Endometrial microvascular endothelial cells (primary cell): Measurements from ENCODE around the gene ENOX2. TPM values are rescaled to one million over a fixed set of nuclear protein-coding genes. Genes with fewer than 3 reads are reported as not detected.
"Not testable (repeated sequence)": the region's sequence is repeated elsewhere in the genome, so short reads cannot be mapped to it uniquely, and the experiment has no call there.

ENCODE experiments used
- in situ Hi-C: cut with HindIII; loops from 2 replicates; pipeline ENCODE4 v1.10.0; 2017; ENCODE audit warnings: low sequenced_read_pairs, low pct_unique_long_range_greater_than_20kb; ENCODE audit errors: inconsistent ontology term
- total RNA-seq: library from RNA; depleted of rRNA; stranded (reverse); fragments of >200 nt; gene quantifications from one replicate; pipeline ENCODE4 v1.2.3, GENCODE V29; 2015; ENCODE audit errors: inconsistent ontology term

ENOX2 gene, protein sequence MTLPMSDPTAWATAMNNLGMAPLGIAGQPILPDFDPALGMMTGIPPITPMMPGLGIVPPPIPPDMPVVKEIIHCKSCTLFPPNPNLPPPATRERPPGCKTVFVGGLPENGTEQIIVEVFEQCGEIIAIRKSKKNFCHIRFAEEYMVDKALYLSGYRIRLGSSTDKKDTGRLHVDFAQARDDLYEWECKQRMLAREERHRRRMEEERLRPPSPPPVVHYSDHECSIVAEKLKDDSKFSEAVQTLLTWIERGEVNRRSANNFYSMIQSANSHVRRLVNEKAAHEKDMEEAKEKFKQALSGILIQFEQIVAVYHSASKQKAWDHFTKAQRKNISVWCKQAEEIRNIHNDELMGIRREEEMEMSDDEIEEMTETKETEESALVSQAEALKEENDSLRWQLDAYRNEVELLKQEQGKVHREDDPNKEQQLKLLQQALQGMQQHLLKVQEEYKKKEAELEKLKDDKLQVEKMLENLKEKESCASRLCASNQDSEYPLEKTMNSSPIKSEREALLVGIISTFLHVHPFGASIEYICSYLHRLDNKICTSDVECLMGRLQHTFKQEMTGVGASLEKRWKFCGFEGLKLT
- total RNA-seq = 13.8 TPM

DNA sequence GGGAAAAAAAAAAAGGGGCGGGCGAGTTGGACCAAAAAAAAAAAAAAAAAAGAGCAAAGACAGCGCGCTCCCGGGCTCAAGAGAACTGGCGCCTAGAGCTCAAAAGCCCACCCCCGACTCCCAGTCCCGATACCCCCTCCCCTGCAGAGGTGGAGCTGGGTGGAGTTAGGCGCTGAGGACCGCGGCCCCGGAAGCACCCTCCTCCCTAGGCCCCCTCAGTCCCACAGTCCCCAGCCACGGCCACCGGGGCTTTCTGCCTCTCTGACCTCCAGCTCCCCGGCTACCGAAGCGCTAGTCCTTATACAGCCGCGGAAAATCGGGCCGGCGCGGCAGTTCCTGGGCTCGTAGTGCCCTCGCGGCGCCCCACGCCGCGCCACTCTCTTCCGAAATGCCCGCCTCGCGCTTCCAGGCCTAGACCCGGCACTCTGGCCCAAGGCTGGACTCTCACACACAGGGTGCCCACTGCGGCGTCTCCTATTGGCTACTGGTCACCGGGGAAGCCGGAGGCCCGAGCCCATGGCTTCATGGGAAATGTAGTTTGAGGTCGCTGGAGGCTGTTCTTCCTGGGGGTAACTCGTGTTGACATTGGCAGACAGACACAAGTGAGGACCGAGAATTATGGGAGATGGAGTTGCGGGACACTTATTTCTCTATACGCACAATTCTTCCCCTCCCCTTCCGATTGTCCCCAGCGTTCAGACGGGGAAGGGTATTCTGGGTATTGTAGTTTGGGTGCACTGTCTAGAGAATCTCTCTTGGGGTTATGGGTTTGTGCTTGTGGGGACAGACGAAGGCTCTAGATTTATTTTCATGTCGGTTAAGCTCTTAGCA, at the start of gene ENOX2:
ENOX2 (minus strand) TSS at position 427 of the 831 bp plus-strand sequence. CDS start 199,993 bp downstream, outside the sequence.
- in situ Hi-C loops = no loop called here

DNA sequence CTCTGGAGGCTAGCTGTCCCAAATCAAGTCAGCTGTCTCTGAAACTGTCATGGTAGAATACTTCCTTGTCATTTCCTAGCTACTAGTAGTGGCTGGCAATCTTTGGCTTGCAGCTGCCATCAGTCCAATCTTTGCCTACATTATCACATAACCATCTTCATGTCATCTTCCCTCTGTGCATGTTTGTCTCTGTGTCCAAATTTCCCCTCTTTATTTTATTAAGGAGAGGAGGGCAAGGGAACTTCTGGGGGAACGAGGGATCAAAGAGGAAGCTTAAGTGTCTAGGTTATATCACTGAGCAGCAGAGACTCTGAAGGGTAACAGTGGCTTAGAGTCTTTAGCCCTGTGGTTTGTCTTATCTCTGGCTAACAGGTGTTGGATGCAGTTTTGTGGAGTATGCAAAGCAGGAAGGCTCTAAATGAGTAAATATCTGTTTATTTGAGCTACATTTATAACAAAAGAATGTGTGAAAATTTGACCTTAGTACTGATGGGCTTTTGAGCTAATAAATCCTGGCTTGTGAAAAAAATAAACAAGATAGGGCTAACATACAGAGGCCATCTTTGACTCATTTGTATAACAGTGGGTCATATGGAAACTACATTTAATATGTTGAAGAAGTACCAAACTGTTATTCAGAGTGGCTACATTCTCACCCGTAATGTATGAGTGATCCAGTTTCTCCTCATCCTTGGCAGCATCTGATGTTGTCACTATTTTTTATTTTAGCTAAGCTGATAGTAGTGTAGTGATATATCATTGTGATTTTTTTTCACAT, 49.4 kb upstream of the ENOX2 start:
- in situ Hi-C loops = no loop called here

DNA sequence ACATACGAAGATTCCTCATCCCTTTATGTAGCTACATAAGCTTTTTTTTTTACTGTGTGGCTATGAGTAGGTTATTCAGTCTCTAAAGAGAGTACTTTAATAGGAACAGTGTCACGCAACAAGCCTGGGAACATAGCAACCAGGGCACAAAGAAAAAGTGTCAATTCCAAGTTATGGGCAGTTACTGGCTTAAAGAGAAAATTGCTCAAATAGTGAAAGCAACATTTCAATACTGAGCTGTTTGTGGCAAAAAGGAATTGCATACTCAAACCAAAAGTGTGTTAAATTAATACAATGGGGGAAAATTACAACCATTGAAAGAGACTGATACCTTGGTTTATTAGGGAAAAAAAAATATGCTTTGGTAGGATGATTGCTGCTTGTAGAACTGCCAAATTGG, 41.2 kb upstream of the ENOX2 start:
- in situ Hi-C loops = no loop called here

DNA sequence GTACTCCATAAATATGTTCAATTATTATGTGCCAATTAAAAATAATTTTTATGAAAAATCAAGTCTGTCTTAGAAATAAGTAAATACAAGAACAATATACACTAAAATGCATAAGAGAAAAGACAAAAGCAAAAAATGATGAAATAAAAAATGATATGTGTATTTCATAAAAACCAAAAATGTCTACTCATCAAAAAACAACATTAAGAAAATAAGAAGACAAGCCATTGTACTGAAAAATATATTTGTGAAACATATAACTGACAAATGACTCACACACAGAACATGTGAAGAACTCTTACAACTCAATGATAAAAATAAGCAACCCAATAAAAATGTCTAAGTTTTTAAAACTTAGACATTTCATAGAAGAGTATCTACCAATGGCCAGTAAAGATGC, 34.1 kb upstream of the ENOX2 start:
- in situ Hi-C loops = no loop called here

DNA sequence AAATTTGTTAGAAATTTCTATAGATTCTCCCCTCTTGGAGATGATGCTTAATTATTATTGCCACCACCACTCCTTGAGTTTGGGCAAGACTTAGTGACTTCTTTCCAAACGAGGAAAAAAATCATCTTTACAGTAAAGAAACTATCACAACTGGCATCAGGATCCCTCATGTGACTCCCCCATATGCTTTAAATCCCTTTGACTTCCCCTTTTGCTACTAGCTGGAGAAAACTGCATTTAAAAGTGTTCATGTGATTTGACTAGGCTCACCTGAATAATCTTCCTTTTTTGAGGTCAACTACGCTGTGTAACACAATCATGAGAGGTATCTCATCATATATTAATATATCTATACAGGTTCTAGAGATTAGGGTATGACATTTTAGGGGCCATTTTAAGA, 30.3 kb upstream of the ENOX2 start:
- in situ Hi-C loops = no loop called here

DNA sequence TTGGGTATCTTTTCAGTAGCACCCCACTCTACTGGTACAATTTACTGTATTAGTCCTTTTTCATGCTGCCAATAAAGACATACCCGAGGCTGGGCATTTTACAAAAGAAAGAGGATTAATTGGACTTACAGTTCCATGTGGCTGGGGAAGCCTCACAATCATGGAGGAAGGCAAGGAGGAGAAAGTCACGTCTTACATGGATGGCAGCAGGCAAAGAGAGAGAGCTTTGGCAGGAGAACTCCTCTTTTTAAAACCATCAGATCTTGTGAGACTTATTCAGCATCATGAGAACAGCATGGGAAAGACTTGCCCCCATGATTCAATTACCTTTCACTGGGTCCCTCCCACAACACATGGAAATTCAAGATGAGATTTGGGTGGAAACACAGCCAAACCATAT, 17.4 kb upstream of the ENOX2 start:
- in situ Hi-C loops = not testable (repeated sequence)

DNA sequence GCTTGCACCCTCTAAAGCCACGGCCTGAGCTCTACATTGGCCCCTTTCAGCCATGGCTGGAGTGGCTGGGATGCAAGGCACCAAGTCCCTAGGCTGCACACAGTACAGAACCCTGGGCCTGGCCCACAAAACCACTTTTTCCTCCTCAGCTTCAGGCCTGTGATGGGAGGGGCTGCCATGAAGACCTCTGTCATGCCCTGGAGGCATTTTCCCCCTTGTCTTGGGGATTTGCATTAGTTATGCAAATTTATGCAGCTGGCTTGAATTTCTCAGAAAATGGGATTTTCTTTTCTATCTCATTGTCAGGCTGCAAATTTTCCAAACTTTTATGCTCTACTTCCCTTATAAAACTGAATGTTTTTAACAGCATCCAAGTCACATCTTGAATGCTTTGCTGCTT, 16.7 kb upstream of the ENOX2 start:
- in situ Hi-C loops = not testable (repeated sequence)

DNA sequence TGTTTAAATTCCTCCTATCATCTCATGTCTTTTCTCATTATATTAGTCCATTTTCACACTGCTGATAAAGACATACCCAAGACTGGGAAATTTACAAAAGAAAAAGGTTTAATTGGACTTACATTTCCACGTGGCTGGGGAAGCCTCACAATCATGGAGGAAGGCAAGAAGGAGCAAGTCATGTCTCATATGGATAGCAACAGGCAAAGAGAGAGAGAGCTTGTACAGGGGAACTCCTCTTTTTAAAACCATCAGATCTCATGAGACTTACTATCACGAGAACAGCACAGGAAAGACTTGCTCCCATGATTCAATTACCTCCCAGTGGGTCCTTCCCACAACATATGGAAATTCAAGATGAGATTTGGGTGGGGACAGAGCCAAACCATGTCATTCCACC, 15.5 kb upstream of the ENOX2 start:
- in situ Hi-C loops = not testable (repeated sequence)

DNA sequence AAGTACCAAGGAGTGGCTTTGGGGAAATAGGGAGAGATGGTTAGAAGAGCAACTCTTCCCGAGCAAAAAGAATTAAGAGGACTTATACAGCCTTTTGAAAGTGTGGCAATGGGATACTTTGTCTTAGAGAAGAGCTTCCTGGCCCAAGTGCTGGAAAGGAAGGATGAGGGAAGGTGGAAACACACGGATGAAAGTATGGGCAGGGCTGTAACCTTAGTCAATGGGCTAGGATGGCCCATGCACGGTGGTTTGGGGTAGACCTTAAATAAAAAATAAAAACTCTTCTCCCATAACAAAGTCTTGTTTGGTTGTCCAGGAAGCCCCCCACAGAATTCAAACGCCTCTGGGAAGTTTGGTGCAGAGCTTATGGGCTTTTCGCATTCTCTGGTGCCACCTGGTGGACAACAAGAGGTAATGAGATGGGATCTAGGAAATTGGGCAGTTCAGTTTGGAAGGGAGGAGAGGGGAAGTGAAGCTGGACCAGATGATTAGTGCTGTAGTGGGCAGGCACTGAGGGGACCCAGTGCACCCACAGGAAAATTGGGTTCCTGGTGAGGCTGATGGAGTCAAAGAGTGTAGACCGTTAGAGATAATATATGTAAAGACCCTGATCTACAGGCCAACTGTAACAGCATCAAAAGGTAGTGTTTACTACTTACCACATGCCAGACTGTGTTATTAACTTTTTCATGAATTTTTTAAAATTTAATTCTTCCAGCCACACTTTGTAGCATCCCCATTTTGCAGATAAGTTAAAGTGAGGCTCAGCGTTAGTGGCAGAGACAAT, 13.8 kb upstream of the ENOX2 start:
- in situ Hi-C loops = no loop called here

DNA sequence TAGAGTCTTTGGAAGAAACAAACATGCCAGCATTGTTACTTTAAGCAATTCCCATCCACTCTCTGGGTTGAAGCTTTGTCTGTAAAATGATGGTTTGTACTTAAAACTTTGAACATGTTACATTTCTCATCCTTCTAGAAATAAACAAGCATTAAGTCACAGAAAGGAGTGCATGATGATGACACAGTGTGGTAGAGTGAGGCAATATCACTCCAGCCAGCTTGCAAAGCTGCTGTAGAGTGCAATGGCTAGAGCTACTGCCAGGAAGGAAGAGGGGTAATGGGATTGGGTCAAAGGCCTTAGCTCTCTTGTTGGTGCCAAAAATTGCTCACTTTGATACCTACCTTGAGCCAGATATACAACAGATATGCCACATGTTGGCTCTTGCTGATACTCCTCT, 12.3 kb upstream of the ENOX2 start:
- in situ Hi-C loops = no loop called here

DNA sequence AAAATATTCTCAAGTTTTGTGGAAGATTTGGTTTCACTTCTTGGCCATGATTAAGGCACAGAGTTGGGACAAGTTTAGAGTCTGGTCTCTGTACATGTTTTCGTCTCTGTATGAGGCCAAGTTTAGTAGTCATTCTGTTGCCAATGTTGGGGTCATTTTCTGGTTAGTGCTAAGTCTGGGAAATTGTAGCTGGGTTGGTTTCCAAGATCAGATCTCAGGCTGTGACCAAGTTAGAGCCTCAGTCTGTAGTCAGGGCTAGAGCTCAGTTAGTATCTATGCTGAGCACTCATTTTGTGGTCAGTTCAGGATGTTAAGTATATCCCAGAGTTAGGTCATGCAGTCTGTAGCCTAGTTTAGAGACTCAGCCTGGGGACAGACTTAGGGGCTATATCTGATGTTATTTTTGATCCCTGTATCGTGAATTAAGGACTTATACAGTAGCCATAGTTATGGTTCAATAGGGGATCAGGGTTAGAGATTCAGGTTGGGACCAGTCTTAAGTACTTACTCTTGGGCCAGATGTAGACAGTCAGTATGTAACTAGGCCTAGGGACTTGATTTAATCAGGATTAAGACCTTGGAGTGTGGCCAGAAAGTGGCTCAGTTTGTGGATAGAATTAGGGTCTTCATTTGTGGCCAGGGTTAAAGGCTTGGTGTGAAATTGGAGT, 6.6 kb upstream of the ENOX2 start:
- in situ Hi-C loops = no loop called here

DNA sequence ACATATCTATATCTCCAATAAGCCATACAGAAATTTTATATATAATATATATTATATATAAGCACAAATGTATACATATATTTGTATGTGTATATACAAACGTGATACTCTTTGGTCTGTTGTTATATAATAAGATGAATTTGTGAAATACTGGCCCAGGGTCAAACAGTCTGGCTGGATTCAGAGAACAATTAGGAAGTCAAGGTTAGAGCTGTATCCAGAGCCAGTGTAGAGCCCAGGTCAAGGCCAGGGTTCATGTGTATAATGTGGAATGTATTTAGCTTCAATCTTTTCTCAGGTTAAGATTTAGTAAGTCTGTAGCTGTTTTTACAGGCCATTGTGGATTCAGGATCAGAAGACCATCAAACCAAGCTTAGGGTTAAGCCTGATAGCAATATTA, 3.8 kb upstream of the ENOX2 start:
- in situ Hi-C loops = no loop called here

DNA sequence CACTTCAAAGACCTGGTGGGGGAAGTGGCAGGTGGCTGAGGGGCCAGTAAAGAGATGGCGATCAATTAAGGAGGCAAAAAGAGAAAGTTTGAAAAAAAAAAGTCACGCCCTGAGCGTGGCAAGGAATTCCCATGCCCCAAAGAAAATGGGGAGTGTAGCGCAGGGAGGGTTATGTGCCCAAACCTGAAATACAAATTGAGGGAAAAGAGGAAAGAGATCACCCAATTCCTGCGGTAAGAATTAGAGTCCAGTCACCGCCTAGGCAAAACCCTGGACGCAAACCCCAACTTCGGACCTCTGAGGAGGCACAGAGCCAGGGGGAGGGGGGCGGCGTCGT, 595 bp downstream of the ENOX2 start:
- in situ Hi-C loops = no loop called here

DNA sequence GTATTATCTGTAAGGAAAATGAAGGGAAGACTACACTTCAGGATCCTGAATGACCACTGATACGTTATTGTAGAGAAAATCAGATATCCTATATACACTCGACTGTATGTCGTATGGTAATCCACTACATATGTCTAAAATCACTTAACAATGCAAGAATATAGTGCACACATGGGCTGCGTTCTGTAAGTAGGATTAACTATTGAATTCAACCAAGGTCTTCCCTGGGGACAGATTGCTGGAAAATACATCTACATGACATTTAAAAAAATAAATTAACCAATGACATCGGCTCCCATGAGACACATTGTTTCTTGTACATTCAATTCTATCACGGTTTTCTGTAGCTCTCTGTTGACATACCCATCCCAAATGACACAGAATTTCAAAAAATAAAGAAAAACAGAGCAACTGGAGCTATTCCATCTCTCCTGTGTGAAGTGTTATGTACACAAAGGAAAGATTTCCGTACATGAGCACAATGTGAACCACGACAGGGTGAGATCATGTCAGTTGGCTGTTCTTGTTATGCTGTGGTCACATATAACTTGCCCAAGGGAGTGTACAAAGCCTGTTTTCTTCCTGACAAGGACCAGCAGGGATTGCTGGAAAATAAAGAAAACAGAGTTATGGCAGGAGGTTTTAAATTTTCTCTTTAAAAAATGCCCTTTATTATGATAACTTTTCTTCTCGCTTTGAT, 6.1 kb downstream of the ENOX2 start:
- in situ Hi-C loops = no loop called here

DNA sequence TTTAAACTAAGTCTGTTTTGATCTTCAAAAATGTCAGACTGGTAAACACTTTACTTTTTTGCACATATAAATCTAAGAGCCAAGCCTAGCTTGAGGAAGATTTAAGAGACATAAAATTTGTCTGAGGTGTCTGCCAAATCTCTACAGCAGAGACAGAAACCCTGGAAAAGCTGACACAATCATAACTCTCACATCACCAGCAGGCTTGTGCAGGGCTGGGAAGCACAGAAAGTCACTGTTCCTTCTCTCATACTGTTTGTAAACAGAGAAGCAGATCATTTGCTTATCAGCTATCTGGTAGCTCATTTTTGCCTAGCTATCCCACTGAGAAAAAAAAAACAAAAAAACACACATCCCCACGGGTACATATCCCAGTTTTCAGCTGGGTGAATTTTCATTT, 7.0 kb downstream of the ENOX2 start:
- in situ Hi-C loops = no loop called here

DNA sequence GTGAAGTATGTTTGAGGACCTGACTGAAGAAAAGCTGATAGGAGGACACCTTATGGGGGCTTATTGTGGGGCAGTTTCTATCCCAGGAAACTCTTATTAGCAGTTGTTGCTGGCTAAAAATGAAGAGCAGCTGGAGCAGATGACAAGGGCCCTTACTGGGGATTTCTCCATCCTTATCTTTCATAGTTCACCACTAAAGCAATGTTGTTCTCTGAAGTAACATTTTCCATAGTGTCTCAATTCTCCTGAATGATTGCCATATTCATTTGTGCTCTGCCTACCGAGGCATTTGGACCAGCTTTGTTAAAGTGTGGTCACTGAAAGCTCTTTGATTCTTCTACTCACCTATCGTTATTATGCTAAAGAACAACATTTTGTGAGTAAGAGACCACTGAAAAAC, 7.7 kb downstream of the ENOX2 start:
- in situ Hi-C loops = no loop called here

DNA sequence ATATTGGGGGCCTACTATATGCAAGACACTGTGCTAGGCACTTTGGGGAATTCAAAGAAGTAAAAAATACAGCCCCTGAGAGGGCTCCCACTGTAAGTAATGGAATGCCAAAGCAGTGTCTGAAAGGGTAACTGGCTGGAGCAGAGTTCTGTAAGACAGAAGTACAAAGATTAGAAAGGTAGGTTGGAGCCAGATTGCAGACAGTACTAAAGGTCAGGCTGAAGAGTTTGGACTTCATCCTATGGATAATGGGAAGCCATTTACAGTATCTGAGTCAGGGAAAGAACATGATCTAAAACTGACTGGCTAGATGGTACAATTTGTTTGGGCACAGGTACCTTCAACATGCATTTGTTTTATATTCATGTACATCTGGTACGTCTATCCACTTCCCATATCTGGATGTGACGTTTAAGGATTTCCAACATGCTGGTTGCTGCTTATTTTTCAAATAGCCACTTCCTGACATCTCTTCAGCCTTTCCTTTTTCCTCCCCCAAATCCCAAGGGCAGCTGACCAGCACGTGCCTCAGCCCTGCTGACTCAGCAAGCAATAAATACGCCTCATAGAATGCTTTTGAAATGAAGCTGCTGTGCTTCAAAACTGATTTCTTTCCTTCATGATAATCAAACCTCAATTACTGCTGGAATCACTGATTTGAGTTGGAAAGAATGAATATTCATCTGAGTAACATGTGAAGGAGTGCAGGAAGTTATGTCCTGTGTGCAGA, 9.5 kb downstream of the ENOX2 start:
- in situ Hi-C loops = no loop called here
